Measurements from ENCODE around the gene MAEL.

MAEL gene

DNA sequence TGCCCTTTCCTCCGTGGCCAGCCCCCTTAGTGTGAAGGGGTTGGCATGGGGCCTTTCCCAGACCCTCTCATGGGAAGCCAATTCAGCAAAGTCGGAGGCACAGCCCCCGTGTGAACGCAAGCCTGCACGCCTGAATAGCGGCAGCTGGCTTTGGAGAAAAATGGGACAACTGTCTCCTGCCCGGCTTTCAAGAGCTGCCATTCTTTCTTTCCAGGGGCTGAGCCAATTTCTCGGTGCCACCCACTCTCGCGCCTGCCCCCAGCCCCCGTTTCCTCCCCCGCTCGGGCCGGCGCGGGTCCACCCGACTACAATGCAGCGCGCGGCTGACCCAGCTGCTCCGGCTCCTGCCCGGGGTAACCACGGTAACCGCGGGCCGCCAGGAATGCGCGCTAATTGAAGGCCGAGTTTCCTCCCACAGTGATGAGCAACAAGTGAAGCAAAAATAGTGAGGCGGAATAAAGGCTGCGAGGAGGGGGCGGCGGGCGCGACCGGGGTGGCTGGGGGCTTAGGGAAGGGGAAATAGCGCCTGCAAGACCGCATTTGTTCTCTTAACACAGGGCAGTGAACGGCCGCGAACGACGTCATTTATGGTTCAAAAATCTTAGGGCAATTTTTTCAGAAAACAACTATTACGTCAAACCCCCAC lies 41.6 kb upstream of the MAEL start:
- Histone ChIP-seq H3K4me3 (ENCODE audit: low read depth, low read length) (peak overlapping the region; percentile 30), H3K27ac (ENCODE audit: extremely low read depth, low read depth, low read length) (no peak overlapping the region), H3K4me1 (ENCODE audit: control insufficient read depth, insufficient read depth, low read length) (0 out of 2 replicates have a peak, but pooled peaks cover 6% of the 10 kb centered on the region), H3K9me3 (ENCODE audit: control insufficient read depth, insufficient read depth, low read depth, low read length) (no peaks in the 10 kb centered on the region), H3K36me3 (ENCODE audit: control insufficient read depth in 2 of 2, insufficient read depth in 1 of 2, low read length in 2 of 2) (no peaks in the 10 kb centered on the region)
- POLR2A ChIA-PET, result no interaction called here
- CTCF ChIA-PET, result interaction anchor here (0.7 to 2.5 kb wide), 3 partner anchors 37 to 111 kb away, joined by 3 to 12 read pairs (median 5); no protein-coding TSS in a partner anchor
- no peak for TF ChIP-seq ZNF239 (tag by site-specific recombination; IDR thresholded peaks at IDR 0.05)
- TF ChIP-seq ZNF561 (tag by site-specific recombination; IDR thresholded peaks at IDR 0.05; ENCODE audit: borderline replicate concordance), result no peak
- no peak for TF ChIP-seq ZBTB44 (tag by site-specific recombination; IDR thresholded peaks at IDR 0.05)
- no peak for TF ChIP-seq ZBTB11 (tag by site-specific recombination; conservative IDR thresholded peaks at IDR 0.05; ENCODE audit: low read depth)
- 0 out of 2 replicates have a peak, but pooled peaks have one; percentile 22 for TF ChIP-seq ZNF600 (tag by site-specific recombination; IDR thresholded peaks at IDR 0.05)
- TF ChIP-seq ZNF311 (tag by site-specific recombination; IDR thresholded peaks at IDR 0.05; ENCODE audit: borderline replicate concordance), result no peak
- TF ChIP-seq ZNF157 (tag by site-specific recombination; IDR thresholded peaks at IDR 0.05), result no peak
- TF ChIP-seq RBAK (tag by site-specific recombination; IDR thresholded peaks at IDR 0.05), result no peak
- TF ChIP-seq GLIS1 (tag by site-specific recombination; IDR thresholded peaks at IDR 0.05), result no peak
- TF ChIP-seq ZBTB48 (tag by site-specific recombination; IDR thresholded peaks at IDR 0.05), result no peak
- no peak for TF ChIP-seq ZNF169 (tag by site-specific recombination; IDR thresholded peaks at IDR 0.05)
- TF ChIP-seq ZSCAN16 (tag by site-specific recombination; IDR thresholded peaks at IDR 0.05), result no peak
- peak; percentile 89 for TF ChIP-seq SCRT2 (tag by site-specific recombination; IDR thresholded peaks at IDR 0.05)
- no peak for TF ChIP-seq GLI4 (tag by site-specific recombination; IDR thresholded peaks at IDR 0.05)
- no peak for TF ChIP-seq ZNF133 (tag by site-specific recombination; IDR thresholded peaks at IDR 0.05)
- TF ChIP-seq ZEB2 (tag by site-specific recombination; IDR thresholded peaks at IDR 0.05), result no peak
- no peak for TF ChIP-seq ZNF555 (tag by site-specific recombination; conservative IDR thresholded peaks at IDR 0.05)
- no peak for TF ChIP-seq FEZF1 (tag by site-specific recombination; IDR thresholded peaks at IDR 0.05)
- no peak for TF ChIP-seq ZNF223 (tag by site-specific recombination; IDR thresholded peaks at IDR 0.05)
- TF ChIP-seq YY2 (tag by site-specific recombination; IDR thresholded peaks at IDR 0.05), result no peak
- TF ChIP-seq, protein P1, sequence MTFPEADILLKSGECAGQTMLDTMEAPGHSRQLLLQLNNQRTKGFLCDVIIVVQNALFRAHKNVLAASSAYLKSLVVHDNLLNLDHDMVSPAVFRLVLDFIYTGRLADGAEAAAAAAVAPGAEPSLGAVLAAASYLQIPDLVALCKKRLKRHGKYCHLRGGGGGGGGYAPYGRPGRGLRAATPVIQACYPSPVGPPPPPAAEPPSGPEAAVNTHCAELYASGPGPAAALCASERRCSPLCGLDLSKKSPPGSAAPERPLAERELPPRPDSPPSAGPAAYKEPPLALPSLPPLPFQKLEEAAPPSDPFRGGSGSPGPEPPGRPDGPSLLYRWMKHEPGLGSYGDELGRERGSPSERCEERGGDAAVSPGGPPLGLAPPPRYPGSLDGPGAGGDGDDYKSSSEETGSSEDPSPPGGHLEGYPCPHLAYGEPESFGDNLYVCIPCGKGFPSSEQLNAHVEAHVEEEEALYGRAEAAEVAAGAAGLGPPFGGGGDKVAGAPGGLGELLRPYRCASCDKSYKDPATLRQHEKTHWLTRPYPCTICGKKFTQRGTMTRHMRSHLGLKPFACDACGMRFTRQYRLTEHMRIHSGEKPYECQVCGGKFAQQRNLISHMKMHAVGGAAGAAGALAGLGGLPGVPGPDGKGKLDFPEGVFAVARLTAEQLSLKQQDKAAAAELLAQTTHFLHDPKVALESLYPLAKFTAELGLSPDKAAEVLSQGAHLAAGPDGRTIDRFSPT (tag by site-specific recombination; IDR thresholded peaks at IDR 0.05), result no peak
- TF ChIP-seq KLF10 (tag by site-specific recombination; IDR thresholded peaks at IDR 0.05), result no peak
- no peak for TF ChIP-seq KLF8 (tag by site-specific recombination; IDR thresholded peaks at IDR 0.05)
- no peak for TF ChIP-seq ZNF624 (tag by site-specific recombination; IDR thresholded peaks at IDR 0.05)
- TF ChIP-seq ZNF292 (tag by site-specific recombination; IDR thresholded peaks at IDR 0.05; ENCODE audit: borderline replicate concordance, low read depth), result no peak
- TF ChIP-seq ZBTB26 (tag by site-specific recombination; optimal IDR thresholded peaks at IDR 0.05), result peak; percentile 39
- no peak for TF ChIP-seq MZF1 (tag by site-specific recombination; IDR thresholded peaks at IDR 0.05; ENCODE audit: borderline replicate concordance)
- no peak for TF ChIP-seq ZBTB21 (tag by site-specific recombination; IDR thresholded peaks at IDR 0.05)
- TF ChIP-seq ZNF830 (tag by site-specific recombination; IDR thresholded peaks at IDR 0.05; ENCODE audit: low read depth), result no peak
- no peak for TF ChIP-seq ZNF521 (tag by site-specific recombination; IDR thresholded peaks at IDR 0.05)
- peak; percentile 43; the same call in 1 of the 2 replicates for TF ChIP-seq ZNF394 (tag by site-specific recombination; IDR thresholded peaks at IDR 0.05; ENCODE audit: borderline replicate concordance)
- TF ChIP-seq ZBTB20 (tag by site-specific recombination; IDR thresholded peaks at IDR 0.05), result 0 out of 2 replicates have a peak, but pooled peaks have one; percentile 33

Data from HEK293 (cell line).